T-helper 2 cell treated with Interferon-gamma antibody and Interleukin-4, amounts not matched to agents 5 μg/mL and 100 μg/mL, for 36 hours (primary cell): ENCODE results near the gene CARD11.
"Not testable (repeated sequence)": the region's sequence is repeated elsewhere in the genome, so short reads cannot be mapped to it uniquely, and the experiment has no call there.

ENCODE experiments used
- DNase-seq: peaks from one replicate; pipeline ENCODE4 v3.0.0; 2021; ENCODE audit warnings: low spot score
- H3K27ac Mint-ChIP-seq: one replicate; pipeline ENCODE4 v1.8.0; 2021; ENCODE audit warnings: mild to moderate bottlenecking, mixed read lengths
- H3K27me3 Mint-ChIP-seq: one replicate; pipeline ENCODE4 v1.8.0; 2021; ENCODE audit warnings: low read depth, mixed read lengths
- H3K36me3 Mint-ChIP-seq: one replicate; pipeline ENCODE4 v1.8.0; 2021; ENCODE audit warnings: low read depth, mixed read lengths
- H3K4me1 Mint-ChIP-seq: one replicate; pipeline ENCODE4 v1.8.0; 2021; ENCODE audit warnings: low read depth, mixed read lengths
- H3K4me3 Mint-ChIP-seq: one replicate; pipeline ENCODE4 v1.8.0; 2022; ENCODE audit warnings: mild to moderate bottlenecking, moderate library complexity, mixed read lengths
- H3K9me3 Mint-ChIP-seq: one replicate; pipeline ENCODE4 v1.8.0; 2021; ENCODE audit warnings: mixed read lengths

Gene CARD11

DNA sequence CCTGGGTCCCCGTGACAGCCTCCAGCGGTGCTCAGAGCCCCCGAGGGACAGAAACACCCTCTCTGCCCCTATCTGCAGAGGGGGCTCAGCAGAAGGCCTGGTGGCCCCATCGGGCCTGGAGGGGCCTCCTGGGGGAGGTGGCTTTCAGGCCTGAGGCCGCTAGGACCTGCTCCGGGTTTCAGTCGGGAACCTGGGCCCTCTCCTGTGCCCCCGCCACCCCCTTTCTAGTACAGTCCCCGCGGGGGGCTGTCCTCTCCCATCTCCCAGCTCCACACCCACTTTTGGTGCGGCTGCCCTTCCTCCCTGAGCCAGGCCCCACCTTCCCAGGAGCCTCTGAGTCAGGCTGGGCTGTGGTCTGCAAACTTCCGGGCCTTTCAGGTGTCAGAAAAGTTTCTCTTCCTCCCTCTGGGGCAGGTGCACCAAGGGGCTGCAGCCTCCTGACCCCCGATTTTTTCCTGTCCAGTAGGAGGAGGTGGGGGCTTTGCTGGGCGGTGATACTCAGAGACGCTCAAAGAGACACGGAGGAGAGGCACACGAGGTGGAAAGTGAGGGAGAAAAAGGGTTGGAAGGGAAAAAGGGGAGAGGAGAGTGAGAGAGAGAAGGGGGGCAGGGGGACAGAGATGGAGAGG, 692 bp downstream of the CARD11 start:
- Mint-ChIP-seq H3K27ac (peak overlapping the region; percentile 91), H3K4me3 (peak overlapping the region; percentile 98), H3K9me3 (no peaks in the 10 kb centered on the region), H3K27me3 (no peaks in the 10 kb centered on the region), H3K4me1 (peaks cover 44% of the 10 kb centered on the region), H3K36me3 (peaks cover 30% of the 10 kb centered on the region)
- peak; percentile 68 for DNase-seq

- Mint-ChIP-seq H3K9me3 (no peaks in the 10 kb centered on the region), H3K36me3 (peaks cover 32% of the 10 kb centered on the region), H3K27me3 (no peaks in the 10 kb centered on the region), H3K4me3 (peak overlapping the region; percentile 98), H3K4me1 (peaks cover 47% of the 10 kb centered on the region), H3K27ac (peak overlapping the region; percentile 62)
- DNase-seq, result no peak
These were observed 1.5 kb downstream of the CARD11 start for GRCh38 chr7:3041986-3042675.

DNA sequence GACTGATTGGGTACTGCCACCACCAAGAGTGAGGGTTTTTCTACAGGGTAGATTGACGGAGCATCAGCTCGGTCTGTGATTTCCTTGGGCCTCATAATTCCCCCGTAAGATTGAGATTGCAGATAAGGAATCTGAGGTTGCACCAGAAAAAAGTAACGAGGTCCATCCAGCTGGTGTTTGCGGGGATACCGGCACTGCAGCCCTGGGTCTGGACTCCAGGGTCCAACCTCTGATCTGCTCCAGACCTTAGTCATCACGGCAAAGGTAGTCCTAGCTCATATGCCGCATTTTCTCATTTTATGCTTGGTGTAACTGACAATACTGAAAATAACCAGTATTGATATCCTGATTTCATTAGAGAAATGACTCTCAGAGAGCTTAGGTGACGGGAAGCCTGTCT, 3.9 kb downstream of the CARD11 start:
- DNase-seq, result no peak
- Mint-ChIP-seq H3K36me3 (peaks cover 39% of the 10 kb centered on the region), H3K4me3 (peak overlapping the region; percentile 65), H3K27ac (peak overlapping the region; percentile 71), H3K9me3 (no peaks in the 10 kb centered on the region), H3K4me1 (peaks cover 48% of the 10 kb centered on the region), H3K27me3 (no peaks in the 10 kb centered on the region)

DNA sequence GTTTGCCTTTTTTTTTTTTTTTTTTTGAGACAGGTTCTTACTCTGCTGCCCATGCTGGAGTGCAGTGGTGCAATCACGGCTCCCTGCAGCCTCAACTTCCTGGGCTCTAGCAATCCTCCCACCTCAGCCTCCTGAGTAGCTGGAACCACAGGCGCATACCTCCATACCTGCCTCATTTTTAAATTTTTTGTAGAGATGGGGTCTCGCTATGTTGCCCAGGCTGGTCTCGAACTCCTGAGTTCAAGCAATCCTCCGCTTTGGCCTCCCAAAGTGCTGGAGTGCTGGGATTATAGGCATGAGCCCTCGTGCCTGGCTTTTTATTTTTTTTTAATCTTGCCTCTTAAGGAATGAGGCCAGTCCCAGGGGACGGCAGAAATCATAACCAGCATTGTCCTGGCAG, 5.7 kb downstream of the CARD11 start:
- not testable (repeated sequence) for H3K27ac Mint-ChIP-seq, H3K4me3 Mint-ChIP-seq, H3K9me3 Mint-ChIP-seq, DNase-seq, H3K27me3 Mint-ChIP-seq
- peaks cover 46% of the 10 kb centered on the region for H3K4me1 Mint-ChIP-seq
- peaks cover 42% of the 10 kb centered on the region for H3K36me3 Mint-ChIP-seq

DNA sequence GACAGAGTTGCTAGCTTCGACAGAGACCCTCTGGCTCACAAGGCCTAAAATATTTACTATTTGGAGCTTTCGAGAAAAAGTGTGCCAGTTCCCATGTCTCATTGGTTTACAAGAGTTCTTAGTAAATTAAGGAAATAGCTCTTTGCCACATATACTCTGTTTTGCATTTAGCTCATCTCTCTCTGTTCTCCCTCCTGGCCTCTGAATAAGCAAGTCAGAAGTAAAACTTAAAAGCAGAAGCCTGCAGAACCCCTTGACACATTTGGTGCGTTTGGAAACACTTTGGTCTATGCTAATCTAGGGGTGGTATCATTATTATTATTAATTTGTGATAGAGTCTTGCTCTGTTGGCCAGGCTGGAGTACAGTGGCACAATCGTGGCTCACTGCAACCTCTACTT, 6.4 kb downstream of the CARD11 start:
- no peak for DNase-seq
- H3K4me3 Mint-ChIP-seq, result no peak overlapping the region
- H3K27me3 Mint-ChIP-seq, result no peaks in the 10 kb centered on the region
- peaks cover 42% of the 10 kb centered on the region for H3K4me1 Mint-ChIP-seq
- H3K36me3 Mint-ChIP-seq, result peaks cover 42% of the 10 kb centered on the region
- no peak overlapping the region for H3K27ac Mint-ChIP-seq
- H3K9me3 Mint-ChIP-seq, result no peaks in the 10 kb centered on the region

GRCh38 chr7:3034591-3035150, 9.0 kb downstream of the CARD11 start:
- Mint-ChIP-seq H3K27me3 (no peaks in the 10 kb centered on the region), H3K27ac (no peak overlapping the region), H3K4me3 (no peak overlapping the region), H3K4me1 (peaks cover 19% of the 10 kb centered on the region), H3K9me3 (no peaks in the 10 kb centered on the region), H3K36me3 (peaks cover 40% of the 10 kb centered on the region)
- no peak for DNase-seq

DNA sequence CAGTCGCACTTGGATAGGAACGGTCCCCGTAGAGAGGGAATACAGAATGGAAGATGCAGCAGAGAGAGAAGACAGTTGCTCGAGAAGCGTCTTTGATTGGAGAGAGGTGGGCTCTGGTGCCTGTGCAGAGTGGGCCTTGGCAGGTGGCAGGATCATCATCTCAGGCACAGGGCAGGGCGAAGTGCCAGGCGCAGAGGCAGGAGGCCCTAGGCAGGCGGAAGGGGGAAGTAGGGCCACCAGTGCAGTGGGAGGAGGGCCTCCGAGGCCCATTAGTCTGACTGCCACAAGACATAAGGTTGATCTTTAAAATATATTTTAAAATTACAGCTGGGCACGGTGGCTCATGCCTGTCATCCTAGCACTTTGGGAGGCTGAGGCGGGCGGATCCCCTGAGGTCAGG, 10.1 kb downstream of the CARD11 start:
- no peak for DNase-seq
- Mint-ChIP-seq H3K36me3 (peaks cover 42% of the 10 kb centered on the region), H3K4me3 (no peak overlapping the region), H3K9me3 (no peaks in the 10 kb centered on the region), H3K27me3 (no peaks in the 10 kb centered on the region), H3K4me1 (peaks cover 19% of the 10 kb centered on the region), H3K27ac (no peak overlapping the region)

DNA sequence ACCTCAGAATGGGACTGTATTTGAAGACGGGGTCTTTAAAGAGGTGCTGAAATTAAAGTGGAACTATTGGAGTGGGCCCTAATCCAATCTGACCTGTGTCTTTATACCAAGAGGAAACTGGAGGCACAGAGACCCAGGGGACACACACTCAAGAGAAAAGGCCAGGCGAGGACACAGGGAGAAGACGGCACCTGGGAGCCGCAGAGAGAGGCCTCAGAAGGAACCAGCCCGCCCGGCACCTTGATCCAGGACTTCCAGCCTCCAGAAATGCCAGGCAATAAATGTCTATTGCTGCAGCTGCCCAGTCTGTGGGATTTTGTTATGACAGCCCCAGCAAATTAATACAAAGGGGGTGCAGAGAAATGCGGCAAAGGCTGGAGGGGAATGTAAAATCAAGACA, 10.5 kb downstream of the CARD11 start:
- peaks cover 19% of the 10 kb centered on the region for H3K4me1 Mint-ChIP-seq
- H3K36me3 Mint-ChIP-seq, result peaks cover 45% of the 10 kb centered on the region
- no peak for DNase-seq
- H3K4me3 Mint-ChIP-seq, result no peak overlapping the region
- no peaks in the 10 kb centered on the region for H3K27me3 Mint-ChIP-seq
- no peak overlapping the region for H3K27ac Mint-ChIP-seq
- H3K9me3 Mint-ChIP-seq, result no peaks in the 10 kb centered on the region

- Mint-ChIP-seq H3K4me1 (peaks cover 21% of the 10 kb centered on the region), H3K4me3 (no peak overlapping the region), H3K27ac (peak overlapping the region; percentile 27), H3K9me3 (peaks cover under 1% of the 10 kb centered on the region), H3K27me3 (no peaks in the 10 kb centered on the region), H3K36me3 (peaks cover 50% of the 10 kb centered on the region)
- no peak for DNase-seq
These were observed 11.4 kb downstream of the CARD11 start for GRCh38 chr7:3032256-3032655.

GRCh38 chr7:3029138-3029537, 14.5 kb downstream of the CARD11 start:
- Mint-ChIP-seq H3K9me3 (peaks cover 22% of the 10 kb centered on the region), H3K36me3 (peaks cover 64% of the 10 kb centered on the region), H3K4me3 (no peak overlapping the region), H3K4me1 (peaks cover 11% of the 10 kb centered on the region), H3K27me3 (no peaks in the 10 kb centered on the region), H3K27ac (no peak overlapping the region)
- DNase-seq, result no peak

GRCh38 chr7:3028758-3029093, 14.9 kb downstream of the CARD11 start:
- H3K27ac Mint-ChIP-seq, result no peak overlapping the region
- peaks cover 68% of the 10 kb centered on the region for H3K36me3 Mint-ChIP-seq
- peaks cover 26% of the 10 kb centered on the region for H3K9me3 Mint-ChIP-seq

GRCh38 chr7:3028071-3028757, 15.5 kb downstream of the CARD11 start:
- H3K4me3 Mint-ChIP-seq, result no peak overlapping the region
- peaks cover 11% of the 10 kb centered on the region for H3K4me1 Mint-ChIP-seq
- H3K27ac Mint-ChIP-seq, result peak overlapping the region; percentile 17
- H3K36me3 Mint-ChIP-seq, result peaks cover 67% of the 10 kb centered on the region
- peak; percentile 60 for DNase-seq
- peaks cover 27% of the 10 kb centered on the region for H3K9me3 Mint-ChIP-seq
- H3K27me3 Mint-ChIP-seq, result no peaks in the 10 kb centered on the region

More at GRCh38 chr7:3028758-3029093, 14.9 kb downstream of the CARD11 start:
- no peak for DNase-seq
- Mint-ChIP-seq H3K27me3 (no peaks in the 10 kb centered on the region), H3K4me3 (no peak overlapping the region), H3K4me1 (peaks cover 11% of the 10 kb centered on the region)

DNA sequence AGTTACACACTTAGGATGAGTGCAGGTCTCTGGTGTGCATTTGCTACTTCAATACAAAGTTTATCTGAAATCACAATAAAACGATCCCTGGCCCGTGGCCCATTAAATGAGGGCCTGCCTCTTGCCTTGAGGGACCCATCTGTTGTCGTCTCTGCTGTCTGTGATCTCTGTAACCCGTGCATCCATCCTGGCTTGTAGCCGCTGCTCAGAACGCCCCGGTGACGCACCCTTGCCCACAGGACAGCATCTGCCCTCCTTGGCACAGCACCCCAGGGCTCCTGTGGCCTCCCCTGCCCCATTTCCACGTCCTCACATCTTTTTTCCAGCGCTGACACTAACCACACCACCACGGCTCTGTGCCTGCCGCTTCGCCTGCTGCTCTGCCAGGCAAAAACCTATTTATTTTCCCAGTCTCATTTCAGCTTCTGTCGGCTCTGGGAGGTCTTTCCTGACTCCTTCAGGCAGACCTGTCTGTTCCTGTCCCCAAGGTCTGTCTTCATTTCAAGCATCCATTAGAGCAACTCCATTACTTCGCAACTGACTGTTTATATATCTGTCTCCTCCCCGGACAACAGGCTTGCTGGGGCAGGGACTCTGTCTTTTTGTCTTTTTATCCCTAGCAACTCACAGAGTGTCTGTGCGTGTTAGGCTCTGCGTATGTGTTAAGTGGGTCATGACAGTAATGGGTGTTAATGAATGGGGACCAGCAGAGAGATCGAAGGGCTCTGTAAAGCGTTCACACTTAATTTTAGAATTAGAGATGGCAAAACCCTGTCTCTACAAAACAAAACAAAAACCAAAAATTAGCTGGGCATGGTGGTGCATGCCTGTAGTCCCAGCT, 16.4 kb downstream of the CARD11 start:
- H3K4me1 Mint-ChIP-seq, result peaks cover 11% of the 10 kb centered on the region
- H3K36me3 Mint-ChIP-seq, result peaks cover 73% of the 10 kb centered on the region
- no peak for DNase-seq
- no peak overlapping the region for H3K27ac Mint-ChIP-seq
- peaks cover 36% of the 10 kb centered on the region for H3K9me3 Mint-ChIP-seq
- no peak overlapping the region for H3K4me3 Mint-ChIP-seq
- H3K27me3 Mint-ChIP-seq, result no peaks in the 10 kb centered on the region
